SK-N-MC (cell line): ENCODE results near the gene MALRD1.

ENCODE experiments used
- EZH2 ChIP-seq: fragments of 200-600 bp; sonication (generic); IDR thresholded peaks from one replicate; pipeline ENCODE4 v1.6.1; 2017; ENCODE audit warnings: antibody characterized with exemption
- FOXP2 ChIP-seq: optimal IDR thresholded peaks from 2 replicates; pipeline ENCODE3; 2011; ENCODE audit warnings: mild to moderate bottlenecking, moderate library complexity; ENCODE audit not compliant: insufficient read depth; ENCODE audit errors: extremely low read length, control extremely low read depth
- POLR2AphosphoS5 ChIP-seq: IDR thresholded peaks from 2 replicates; pipeline ENCODE4 v1.6.1; 2012; ENCODE audit warnings: mild to moderate bottlenecking, low read depth, low read length, borderline replicate concordance

DNA sequence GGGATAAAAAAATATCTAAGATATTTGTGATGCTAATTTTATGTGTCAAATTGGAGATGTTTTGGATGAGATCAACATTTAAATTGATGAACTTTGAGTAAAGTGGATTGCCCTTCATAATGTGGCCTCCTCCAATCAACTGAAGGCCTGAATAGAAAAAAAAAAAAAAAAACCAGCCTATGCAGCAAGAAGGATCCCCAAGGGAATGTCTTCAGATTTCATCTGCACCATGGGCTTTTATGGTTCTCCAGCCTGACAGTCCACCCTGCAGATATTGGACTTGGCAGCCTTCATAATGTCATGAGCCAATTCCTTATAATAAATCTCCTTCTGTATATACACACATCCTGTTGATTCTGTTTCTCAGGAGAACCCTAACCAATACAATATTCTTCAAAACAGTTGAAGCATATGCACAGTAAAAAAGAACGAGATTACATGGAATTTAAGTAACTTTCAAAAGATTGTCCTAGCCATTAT is 450.7 kb downstream of the MALRD1 start:
- TF ChIP-seq EZH2: no peak
- TF ChIP-seq POLR2AphosphoS5: no peak
- no peak for TF ChIP-seq FOXP2
